DMS 273 (cell line): ENCODE data around the gene LRP8.

Experiments used
- DNase-seq: peaks from one replicate; lab custom pipeline; 2025; ENCODE audit not compliant: unreplicated experiment; lab: John Stamatoyannopoulos, UW

The LRP8 gene

GRCh38 chr1:53307037-53307436 lies 20.8 kb downstream of the LRP8 start:
- DNase-seq, result peak; percentile 82

GRCh38 chr1:53306168-53306567 lies 21.7 kb downstream of the LRP8 start:
- DNase-seq, result no peak

DNA sequence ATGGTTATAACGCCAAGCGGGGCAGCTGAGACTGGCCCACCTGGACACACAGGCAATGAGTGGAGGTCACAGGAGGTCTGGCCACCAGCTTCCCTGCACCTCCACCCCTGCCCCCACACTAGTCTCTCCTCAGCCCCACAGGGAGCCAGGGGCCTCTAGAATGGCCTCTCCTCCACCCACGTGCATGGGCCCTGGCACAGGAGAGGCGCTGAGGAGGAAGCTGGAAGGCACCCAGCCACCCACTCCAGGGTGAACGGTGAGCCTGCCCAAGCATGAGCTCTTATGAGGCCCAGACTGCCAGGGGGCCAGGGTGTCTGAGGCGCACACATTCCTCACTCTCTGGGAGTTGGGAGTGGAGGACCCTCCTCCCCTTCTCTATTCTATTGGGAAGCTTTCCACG lies 22.2 kb downstream of the LRP8 start:
- DNase-seq, result peak; percentile 38

DNA sequence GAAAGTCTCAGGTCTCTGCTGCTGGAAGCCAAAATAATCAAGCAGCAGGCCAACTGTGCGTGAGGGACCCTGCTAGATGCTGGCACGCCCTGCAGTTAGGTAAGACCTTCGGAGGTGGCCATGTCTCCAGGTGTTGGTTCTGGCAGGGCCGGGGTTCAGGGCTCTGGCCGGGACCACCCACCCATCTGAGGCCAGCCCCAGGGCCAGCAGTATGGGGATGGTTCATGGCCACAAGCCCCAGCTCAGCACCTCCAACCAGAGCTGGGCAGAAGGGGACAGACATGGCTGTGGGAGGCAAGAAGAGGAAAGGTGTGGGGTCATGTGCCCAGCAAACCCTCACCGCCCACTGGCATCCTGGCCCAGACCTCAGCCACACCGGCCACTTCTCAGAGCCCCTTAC lies 23.3 kb downstream of the LRP8 start:
- DNase-seq, result no peak

- DNase-seq, result peak; percentile 45
Measured at GRCh38 chr1:53303726-53304515, 23.9 kb downstream of the LRP8 start.

DNA sequence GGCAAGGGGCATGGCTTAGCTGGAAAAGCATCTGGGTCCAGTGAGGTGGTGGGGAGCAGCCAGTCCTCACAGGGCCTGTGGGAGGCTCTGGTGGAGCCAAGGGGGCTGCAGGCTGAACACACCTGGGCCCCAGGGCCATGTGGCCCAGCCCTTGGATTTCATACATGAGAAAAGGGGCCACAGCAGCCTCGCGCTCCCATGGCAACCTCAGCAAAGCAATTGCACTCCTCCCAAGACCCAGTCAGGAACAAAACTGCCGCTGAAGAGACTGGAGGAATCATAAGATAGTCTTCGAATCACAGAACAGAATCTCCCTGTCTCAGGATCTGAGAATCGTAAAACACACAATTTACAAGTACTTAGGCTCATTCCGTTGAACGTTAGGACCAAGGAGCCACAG lies 24.6 kb downstream of the LRP8 start:
- no peak for DNase-seq

DNA sequence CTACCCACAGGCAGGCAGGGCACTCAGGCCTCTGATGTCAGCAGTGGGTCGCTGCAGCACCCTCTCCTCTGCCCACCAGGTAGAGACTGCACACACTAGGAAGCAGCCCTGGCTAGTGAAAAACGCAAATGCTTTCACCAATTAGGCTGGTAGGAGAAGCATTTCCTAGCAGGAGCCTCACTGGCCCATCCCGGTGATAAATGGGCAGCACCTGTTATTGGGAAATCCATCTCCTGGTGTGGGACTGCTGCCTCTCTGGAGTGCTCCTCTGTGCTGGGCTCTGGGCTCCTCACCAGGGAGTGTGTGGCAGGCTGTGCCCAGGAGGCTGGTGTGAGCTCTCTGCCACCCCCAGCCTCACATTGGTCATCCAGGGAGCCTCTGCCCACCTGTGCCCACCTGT lies 28.6 kb downstream of the LRP8 start:
- DNase-seq, result no peak

- DNase-seq, result no peak
Measured at GRCh38 chr1:53298045-53298637, 29.7 kb downstream of the LRP8 start.

DNA sequence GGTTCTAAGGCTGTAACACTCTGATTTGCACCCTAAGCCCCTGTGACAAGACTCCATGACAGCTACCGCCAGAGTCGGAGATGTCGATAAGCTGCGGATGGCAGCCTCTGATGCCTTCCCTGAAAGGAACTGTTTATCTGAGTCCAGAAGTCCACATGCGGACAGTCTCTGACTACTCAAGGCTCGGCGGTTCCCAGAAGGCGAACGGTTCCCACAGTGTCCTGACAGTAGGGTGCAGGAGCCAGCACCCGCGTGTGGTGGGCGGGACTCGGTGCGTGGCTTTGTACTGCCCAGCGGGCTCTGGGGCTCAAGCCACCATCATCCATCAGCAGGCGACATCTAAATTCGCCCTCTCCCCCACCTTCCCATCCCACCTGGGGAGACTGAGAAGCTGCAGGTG lies 30.7 kb downstream of the LRP8 start:
- DNase-seq, result no peak

- DNase-seq, result no peak
Measured at GRCh38 chr1:53296117-53296749, 31.6 kb downstream of the LRP8 start.

DNA sequence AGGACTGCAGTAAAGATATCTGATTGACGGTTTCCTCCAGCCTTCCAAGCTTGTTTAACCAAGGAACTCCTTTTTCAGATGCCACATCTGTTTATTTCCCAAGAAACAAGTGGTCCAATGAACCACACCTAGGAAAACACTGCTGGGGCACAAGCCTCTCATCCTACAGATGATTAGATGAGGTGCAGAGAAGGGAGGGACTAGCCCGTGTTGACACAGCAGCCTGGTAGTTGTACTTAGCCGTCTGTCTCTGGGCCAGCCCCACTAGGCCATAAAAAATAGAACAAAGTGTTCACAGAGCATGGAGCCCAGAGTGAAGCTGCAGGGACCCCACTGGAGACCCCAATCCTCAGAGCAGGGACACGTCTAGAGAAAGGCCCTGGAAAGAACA lies 32.1 kb downstream of the LRP8 start:
- no peak for DNase-seq

DNA sequence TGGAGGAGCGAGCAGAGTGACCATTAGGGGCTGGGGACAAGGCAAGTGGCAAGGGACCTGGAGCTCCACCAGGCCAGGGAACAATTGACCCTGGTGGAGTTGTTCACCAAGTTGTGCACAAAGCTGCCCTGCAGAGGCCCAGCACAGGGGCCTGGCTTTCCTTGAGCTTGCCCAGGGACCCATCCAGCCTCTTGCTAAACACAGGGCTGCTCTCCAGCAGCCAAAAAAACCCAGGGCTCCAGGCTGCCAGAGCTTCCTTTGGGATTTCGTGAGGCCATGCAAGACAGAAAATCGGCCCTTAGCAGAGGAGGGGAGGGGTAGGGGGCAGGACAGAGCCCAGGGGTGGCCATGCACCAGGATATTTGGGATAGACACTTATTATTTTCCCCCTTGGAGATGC lies 32.6 kb downstream of the LRP8 start:
- DNase-seq, result no peak

- DNase-seq, result no peak
Measured at GRCh38 chr1:53294567-53294966, 33.3 kb downstream of the LRP8 start.

- DNase-seq, result no peak
Measured at GRCh38 chr1:53294061-53294460, 33.8 kb downstream of the LRP8 start.

DNA sequence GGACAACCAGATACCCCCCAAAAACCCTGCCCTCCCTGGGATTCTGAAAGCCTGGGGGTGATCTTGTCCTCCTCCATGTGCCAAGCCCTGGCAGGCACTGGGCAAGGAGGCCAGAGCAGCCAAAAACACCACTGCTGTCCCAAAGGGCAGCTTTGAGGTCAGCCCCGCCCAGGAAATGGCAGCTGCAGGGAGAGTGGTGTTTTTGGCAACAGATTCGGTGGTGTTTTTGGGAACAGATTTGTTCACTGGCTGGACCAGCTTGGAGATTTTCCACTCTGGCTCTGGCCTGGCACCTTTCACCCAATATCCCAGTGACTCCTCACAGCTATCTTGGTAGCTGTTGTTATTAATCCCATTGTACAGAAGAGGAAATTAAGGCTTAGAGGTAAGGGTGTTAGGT lies 34.7 kb downstream of the LRP8 start:
- no peak for DNase-seq

- DNase-seq, result no peak
Measured at GRCh38 chr1:53292690-53293089, 35.2 kb downstream of the LRP8 start.

- DNase-seq, result peak; percentile 49
Measured at GRCh38 chr1:53291574-53291973, 36.3 kb downstream of the LRP8 start.

DNA sequence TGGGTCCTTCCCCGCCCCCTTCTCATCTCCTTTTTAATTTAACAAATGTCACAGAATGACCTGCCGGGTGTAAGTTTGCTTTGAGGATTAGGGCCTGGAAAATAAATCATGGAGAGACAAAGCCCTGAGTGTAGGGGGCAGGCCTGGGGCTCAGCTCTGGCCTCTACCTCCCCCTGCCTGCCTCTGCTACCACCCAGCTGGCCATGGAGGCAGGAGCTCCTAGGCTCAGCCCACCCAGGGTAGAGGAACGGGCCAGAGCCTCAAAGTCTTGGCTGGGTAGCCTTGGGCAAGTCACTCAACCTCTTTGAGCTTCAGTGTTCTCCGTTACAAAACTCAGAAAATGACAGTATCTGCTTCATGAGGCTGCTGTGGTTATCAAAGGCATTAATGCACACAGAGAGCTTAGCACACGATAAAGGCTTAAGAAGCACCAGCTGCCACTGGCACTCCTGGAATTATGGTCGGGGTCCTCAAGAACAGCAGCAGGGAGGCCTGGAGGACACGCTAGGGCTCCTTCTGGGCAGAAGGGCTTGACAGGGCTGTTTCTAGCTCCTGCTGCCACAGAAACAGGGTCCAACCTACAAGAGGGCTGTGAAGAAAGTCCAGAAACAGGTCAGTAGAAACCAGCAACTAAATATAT lies 39.0 kb downstream of the LRP8 start:
- DNase-seq, result no peak

DNA sequence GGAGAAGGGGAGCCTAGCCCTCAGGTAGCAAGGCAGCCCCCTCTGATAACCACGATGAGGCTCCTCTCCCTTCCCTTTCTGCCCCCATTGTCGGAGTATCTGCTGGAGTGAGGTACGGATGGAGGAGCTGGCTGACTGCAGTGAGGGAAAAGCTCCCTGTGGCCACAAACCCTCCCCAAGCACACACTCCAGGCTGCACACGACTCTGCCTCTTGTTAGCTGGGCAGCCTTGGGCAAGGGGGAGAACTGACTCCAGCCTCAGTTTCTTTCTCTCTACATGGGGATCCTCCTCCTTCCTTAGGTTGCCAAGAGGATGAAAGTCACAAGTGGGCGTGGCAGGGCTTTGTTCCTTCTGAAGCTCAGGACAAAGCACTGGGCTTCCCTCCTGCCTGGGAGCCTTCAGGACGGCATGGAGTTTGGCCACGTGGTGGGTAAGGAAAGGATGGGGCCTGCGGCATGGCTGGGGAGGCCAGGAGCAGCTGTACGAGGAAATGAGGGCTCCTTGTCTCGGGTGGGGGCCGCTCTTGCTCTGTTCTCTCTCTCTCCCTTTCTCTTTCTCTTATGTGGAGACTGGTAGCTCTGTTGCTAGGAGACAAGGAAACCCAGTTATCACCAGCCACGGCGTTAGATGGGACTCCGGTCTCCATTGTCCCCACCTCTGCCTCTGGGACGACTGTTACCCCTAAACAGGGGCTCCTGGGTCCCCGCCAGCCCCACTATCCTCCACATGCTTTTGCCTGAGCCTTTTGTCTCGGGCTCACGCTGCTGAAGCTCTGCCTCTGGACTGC lies 39.7 kb downstream of the LRP8 start:
- no peak for DNase-seq

- peak; percentile 72 for DNase-seq
Measured at GRCh38 chr1:53286955-53287354, 40.9 kb downstream of the LRP8 start.
